Brain microvascular endothelial cell (primary cell): ENCODE data around the gene MANF.
"Not testable (repeated sequence)": the region's sequence is repeated elsewhere in the genome, so short reads cannot be mapped to it uniquely, and the experiment has no call there.

Experiments
- DNase-seq: peaks from one replicate; pipeline ENCODE4 v3.0.0-alpha.2; 2020
- H3K27ac ChIP-seq: fragments of 250-450 bp; sonication (Bioruptor Pico); 2 replicates; pipeline ENCODE4 v1.5.1; 2020; ENCODE audit warnings: mild to moderate bottlenecking, moderate library complexity
- H3K27me3 ChIP-seq: fragments of 250-450 bp; sonication (Bioruptor Pico); replicated peaks from 2 replicates; pipeline ENCODE4 v1.5.1; 2020; ENCODE audit warnings: mild to moderate bottlenecking
- H3K36me3 ChIP-seq: fragments of 250-450 bp; sonication (Bioruptor Pico); replicated peaks from 2 replicates; pipeline ENCODE4 v1.5.1; 2020; ENCODE audit warnings: mild to moderate bottlenecking
- H3K4me3 ChIP-seq: 2 replicates; pipeline ENCODE4 v1.5.1; 2011; ENCODE audit warnings: low read depth, mild to moderate bottlenecking, control low read depth, low read length, moderate library complexity
- CTCF ChIP-seq: IDR thresholded peaks from 2 replicates; pipeline ENCODE4 v1.5.1; 2011; ENCODE audit warnings: low read depth, mild to moderate bottlenecking, moderate library complexity, low read length, control low read depth, inconsistent platforms; ENCODE audit errors: missing control alignments
- in situ Hi-C: cut with HindIII; loops from 2 replicates; pipeline ENCODE4 v1.10.0; 2017; ENCODE audit warnings: low sequenced_read_pairs, low pct_ligation_motif_present

MANF gene

GRCh38 chr3:51360806-51361205, 24.3 kb upstream of the MANF start:
- no peak overlapping the region for H3K4me3 ChIP-seq
- in situ Hi-C loops: loop anchor here (25.0 kb wide), 1 partner anchor 249 kb away; no protein-coding TSS in a partner anchor
- TF ChIP-seq CTCF: no peak
- no peaks in the 10 kb centered on the region for H3K36me3 ChIP-seq
- no peaks in the 10 kb centered on the region for H3K27me3 ChIP-seq
- DNase-seq: no peak
- H3K27ac ChIP-seq: no peak overlapping the region

GRCh38 chr3:51361746-51362145, 23.3 kb upstream of the MANF start:
- no peak for TF ChIP-seq CTCF
- in situ Hi-C loops: loop anchor here (25.0 kb wide), 1 partner anchor 249 kb away; no protein-coding TSS in a partner anchor
- DNase-seq: no peak
- Histone ChIP-seq H3K36me3 (no peaks in the 10 kb centered on the region), H3K27me3 (no peaks in the 10 kb centered on the region), H3K4me3 (no peak overlapping the region), H3K27ac (no peak overlapping the region)

GRCh38 chr3:51362476-51362875, 22.6 kb upstream of the MANF start:
- no peaks in the 10 kb centered on the region for H3K36me3 ChIP-seq
- no peaks in the 10 kb centered on the region for H3K27me3 ChIP-seq
- no peak for DNase-seq
- no peak overlapping the region for H3K4me3 ChIP-seq
- in situ Hi-C loops: loop anchor here (25.0 kb wide), 1 partner anchor 250 kb away; no protein-coding TSS in a partner anchor
- TF ChIP-seq CTCF: no peak
- H3K27ac ChIP-seq: no peak overlapping the region

- not testable (repeated sequence) for H3K27me3 ChIP-seq, H3K27ac ChIP-seq, H3K4me3 ChIP-seq, DNase-seq, H3K36me3 ChIP-seq
- in situ Hi-C loops: loop anchor here (25.0 kb wide), 1 partner anchor 256 kb away; no protein-coding TSS in a partner anchor
Measured at GRCh38 chr3:51368276-51368675, 16.8 kb upstream of the MANF start.

- H3K36me3 ChIP-seq: no peaks in the 10 kb centered on the region
- no peaks in the 10 kb centered on the region for H3K27me3 ChIP-seq
- no peak overlapping the region for H3K4me3 ChIP-seq
- DNase-seq: peak; percentile 69
- in situ Hi-C loops: loop anchor here (25.0 kb wide), 1 partner anchor 260 kb away; no protein-coding TSS in a partner anchor
- H3K27ac ChIP-seq: no peak overlapping the region
- TF ChIP-seq CTCF: peak; percentile 84
Measured at GRCh38 chr3:51371943-51372557, 13.0 kb upstream of the MANF start.

- in situ Hi-C loops: loop anchor here (25.0 kb wide), 1 partner anchor 262 kb away; no protein-coding TSS in a partner anchor
- no peak overlapping the region for H3K4me3 ChIP-seq
- H3K36me3 ChIP-seq: no peaks in the 10 kb centered on the region
- H3K27ac ChIP-seq: no peak overlapping the region
- TF ChIP-seq CTCF: no peak
- H3K27me3 ChIP-seq: no peaks in the 10 kb centered on the region
- no peak for DNase-seq
Measured at GRCh38 chr3:51373658-51374421, 11.3 kb upstream of the MANF start.
